COLO668 (cell line): ENCODE measurements around the gene TANC1.

Source experiments
- DNase-seq: peaks from one replicate; lab custom pipeline; 2025; ENCODE audit not compliant: unreplicated experiment; lab: John Stamatoyannopoulos, UW

TANC1 gene

DNA sequence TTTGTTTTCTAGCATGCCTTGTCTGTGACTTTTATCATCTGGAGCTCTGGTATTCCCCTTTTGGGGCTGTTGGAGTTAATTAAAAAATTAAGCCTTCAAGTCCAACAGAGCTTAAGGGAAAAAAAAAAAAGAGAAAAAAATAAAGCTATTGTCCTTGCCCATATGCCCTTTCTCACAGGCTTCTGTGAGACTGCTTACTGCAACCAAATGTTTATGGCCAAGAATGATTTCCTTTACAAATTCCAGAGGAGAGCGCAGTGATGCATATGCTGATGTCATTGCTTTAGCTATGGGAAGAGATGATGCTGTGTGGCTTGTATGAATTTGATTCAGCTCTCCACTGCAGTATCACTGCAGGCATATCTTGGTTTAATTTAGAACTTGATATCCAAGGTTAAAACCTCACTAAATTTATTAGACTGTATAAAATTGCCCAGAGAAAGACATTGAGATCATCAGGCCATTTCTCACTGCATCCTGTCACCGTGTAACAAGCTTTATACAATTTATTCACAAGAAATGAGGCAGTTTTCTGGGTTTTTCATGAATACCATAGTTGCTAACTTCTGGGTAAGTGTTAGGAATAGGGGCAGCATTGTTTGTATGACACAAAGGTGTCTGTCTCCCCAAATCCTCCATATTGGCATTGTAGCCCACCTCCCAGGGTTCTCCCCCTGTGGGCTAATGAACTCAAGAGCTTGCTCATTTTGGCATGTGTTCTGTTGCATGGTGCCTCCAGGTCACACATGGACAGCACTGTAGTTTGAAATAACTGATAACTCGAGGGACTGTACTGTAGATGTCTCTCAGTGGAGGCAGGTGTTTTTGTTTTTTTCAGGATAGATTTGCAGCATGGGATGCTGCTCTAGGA is 85.0 kb downstream of the TANC1 start:
- DNase-seq: no peak

DNA sequence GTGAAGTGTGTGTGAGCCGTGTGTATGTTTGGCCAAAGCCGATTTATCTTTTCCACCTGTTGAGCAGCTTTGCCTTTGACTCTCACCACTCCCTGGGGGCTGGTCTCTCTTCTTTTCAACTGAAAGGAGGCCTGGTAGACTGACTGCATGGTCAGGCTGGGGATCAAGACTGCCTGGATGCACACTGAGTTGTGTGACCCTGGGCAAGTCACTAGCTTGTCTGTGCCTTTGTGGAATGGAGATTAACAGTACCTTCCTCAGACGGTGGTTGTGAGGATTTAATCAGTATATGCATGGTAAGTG is 85.5 kb downstream of the TANC1 start:
- DNase-seq: no peak

DNA sequence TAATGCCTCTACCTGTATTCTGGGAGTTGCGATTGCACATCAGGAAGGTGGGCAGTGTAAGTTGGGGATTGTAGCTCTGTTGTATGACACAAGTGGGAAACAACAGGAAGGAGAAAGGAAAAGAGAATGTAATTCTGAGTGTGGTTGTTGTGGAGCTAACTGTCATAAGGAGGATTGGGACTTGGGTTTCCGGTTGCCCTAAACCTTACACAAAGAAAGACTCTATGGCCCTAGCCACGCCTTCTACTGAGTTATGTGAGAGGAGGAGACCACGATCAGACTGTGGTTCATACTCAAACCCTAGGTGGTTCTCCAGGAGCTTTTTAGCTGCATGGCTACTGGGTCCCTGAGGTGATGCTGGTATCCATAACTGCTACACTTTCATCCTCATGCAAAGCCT is 86.5 kb downstream of the TANC1 start:
- no peak for DNase-seq

DNA sequence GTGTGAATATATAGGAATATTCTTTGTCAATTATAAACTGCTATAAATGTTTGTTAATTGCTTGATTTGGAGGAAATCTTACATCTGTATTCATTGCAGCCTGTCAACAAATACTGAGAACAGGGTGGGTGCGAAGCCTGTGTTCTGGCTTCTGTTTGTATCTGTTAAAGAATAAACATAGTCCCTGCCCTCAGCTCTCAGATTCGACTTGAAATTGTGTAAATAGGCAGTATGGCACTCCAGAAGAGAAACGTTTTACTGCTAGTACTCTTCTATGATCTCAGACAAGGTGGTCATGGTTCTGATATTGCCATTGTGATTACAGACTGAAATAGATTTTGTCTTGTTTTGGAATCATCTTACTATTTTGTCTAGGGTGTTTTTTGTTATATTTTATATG is 92.1 kb downstream of the TANC1 start:
- no peak for DNase-seq

DNA sequence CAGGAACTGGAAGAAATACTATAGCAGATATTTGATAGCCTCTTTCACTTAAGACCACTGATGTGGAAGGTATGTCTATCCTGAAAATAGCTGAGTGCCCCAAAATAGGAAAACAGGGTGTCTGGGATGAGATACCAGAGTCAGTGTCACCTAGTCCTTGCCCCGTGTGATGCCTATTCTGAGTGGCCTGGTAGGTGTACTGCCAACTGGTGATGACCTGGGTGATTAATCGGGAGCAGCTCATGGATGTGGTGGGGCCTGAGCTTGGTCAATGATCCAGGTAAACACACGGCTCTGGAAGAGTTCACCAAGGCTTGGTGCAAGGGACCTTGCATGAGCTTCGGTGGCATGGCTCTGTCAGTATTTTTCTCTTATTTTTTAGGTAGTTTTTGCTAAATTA is 95.2 kb downstream of the TANC1 start:
- DNase-seq: no peak

DNA sequence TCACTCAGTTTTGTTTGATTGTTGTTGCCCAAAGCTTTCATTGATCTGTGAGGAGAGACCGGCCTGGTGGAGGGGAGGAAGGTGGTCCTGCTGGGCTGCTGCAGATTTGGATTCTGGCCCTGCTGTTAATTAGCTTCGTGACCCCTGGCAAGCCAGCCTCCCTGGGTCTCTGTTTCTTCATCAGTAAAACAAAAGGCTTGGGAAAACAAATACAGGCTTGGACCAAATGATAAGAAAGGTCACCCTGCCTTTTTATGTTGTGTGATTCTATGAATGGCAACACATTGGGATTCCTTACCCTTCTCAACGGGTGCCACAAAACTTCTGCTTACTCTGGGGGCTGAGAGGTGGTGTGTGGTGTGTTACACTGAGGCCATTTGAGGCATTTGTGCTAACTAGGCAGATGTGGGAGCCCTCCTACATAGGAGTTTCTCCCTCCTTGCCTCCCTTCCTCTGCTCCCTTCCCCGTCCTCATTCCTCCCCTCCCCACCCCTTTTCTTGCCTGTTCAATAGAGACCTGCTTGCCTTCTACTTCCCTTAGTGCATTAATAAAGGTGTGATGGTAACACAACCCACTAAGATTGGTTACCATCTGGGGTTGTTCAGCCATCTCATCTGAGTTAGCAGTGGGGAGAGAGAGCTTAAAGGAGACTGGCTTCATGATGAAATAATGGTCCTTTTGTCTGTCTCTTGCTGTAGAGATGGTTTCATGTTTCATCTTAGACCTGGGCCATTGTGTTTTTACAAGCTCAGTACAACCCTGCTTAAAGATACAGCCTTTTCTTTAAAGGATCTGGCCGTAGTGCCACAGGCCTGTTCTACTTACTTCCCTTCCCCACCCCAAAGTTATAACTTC is 96.2 kb downstream of the TANC1 start:
- DNase-seq: no peak

DNA sequence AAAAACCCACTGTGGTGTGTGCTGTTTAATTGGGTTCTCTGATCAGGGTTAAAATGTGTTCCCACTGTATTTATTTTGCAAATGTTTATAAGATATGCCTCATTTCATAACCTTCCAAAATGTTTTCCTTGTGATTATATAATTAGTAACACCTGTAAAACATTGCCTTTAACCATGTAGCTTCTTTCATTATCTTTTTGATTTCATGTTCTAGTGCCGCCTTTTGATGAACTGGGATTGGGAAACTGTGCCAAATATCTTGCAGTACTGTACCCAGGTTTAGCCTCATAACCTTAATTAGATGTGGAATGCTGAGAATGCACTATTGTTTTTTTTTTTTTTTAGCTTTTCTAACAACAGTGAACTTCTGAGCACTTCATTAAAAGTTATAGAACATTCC is 96.9 kb downstream of the TANC1 start:
- no peak for DNase-seq

DNA sequence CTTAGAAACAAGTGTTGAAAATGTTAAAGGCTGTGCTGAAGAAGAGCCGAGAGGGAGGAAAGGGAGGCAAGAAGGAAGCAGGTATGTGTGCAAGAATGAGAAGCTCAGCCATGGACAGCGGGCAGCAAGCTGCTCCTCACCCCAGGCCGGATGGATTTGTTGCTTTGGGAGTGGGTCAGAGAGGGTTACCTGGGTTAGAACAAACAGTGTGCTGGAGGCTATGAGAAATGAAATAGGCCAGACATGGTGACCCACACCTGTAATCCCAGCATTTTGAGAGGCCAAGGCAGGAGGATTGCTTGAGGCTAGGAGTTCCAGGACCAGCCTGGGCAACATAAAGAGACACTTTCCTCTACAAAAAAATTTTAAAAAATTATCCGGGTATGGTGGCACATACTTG is 97.5 kb downstream of the TANC1 start:
- no peak for DNase-seq

DNA sequence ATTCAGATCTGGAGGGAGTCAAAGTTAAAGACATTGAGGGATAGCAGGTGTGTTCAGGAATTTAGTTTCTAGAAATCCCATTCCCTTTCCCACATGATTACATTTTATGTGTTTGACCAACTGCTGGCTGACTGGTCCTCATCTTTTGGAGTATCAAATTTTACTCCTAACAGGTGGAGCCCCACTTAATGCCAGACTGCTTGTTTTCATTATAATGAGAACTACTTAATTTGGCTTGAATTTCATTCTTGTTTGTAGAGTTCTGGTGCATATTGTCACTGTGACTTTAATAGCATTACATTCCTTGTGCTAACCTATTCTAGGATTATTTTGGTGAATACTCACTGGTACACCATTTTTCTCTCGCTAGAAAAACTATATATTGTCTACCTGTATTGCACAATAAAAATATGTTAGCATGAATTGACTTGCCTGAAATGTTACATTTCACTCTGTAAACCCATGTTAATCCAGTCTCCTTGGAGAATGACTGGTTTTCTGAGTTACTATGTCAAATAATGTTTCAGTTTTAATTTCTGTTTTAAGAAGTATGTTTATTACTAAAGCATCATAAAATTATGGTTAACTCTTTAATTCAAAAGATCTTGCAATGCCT is 98.2 kb downstream of the TANC1 start:
- no peak for DNase-seq

DNA sequence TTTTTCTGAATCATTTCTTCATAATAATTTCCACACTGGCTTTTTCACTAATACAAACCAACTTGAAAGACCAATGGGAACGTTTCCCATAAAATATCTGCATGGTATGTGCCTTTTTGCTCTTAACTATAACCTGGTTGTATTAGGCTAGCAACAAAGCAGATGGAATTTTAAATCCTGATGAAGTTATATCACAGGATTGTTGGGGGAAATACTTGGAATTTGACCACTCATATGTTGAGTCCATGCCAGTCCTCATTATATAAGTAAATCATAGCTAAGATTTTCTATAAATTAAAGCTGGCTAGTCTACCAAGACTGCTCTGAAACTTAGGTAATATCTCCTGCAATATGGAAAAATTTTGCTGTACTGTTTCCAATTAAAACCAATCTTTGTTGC is 99.5 kb downstream of the TANC1 start:
- DNase-seq: no peak

DNA sequence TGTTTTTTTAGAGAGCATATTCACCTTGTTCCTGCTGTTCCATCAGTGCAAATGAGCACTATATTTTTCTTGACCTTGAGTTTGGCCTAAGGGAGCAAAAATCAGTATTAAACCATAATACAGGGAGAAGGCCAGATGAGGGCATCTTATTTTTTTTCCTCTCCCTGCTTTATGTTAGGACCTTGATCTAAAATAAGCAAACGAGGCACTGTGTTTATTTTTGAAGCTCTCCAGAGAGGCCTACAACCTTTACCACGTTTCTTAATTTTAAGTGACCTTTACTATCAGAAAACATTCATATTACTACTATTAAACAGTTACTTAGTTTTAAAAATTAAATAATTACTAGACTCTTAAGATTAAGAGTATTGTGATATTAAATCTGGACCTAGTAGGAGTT is 100.8 kb downstream of the TANC1 start:
- no peak for DNase-seq

DNA sequence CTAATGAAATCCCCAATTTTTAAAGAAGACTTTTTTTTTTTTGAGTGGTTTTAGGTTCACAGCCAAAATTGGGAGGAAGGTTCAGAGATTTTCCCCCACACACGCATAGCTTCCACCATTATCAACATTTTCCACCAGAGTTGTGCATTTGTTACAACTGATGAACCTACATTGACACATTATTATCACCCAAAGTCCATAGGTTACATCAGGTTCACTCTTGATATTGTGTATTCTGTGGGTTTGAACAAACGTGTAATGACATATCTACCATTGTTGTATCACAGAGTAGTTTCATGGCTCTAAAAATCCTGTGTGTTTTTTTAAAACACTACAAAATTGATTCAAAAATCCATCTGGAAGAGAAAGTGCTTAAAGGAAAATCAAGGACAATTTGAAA is 101.8 kb downstream of the TANC1 start:
- no peak for DNase-seq

DNA sequence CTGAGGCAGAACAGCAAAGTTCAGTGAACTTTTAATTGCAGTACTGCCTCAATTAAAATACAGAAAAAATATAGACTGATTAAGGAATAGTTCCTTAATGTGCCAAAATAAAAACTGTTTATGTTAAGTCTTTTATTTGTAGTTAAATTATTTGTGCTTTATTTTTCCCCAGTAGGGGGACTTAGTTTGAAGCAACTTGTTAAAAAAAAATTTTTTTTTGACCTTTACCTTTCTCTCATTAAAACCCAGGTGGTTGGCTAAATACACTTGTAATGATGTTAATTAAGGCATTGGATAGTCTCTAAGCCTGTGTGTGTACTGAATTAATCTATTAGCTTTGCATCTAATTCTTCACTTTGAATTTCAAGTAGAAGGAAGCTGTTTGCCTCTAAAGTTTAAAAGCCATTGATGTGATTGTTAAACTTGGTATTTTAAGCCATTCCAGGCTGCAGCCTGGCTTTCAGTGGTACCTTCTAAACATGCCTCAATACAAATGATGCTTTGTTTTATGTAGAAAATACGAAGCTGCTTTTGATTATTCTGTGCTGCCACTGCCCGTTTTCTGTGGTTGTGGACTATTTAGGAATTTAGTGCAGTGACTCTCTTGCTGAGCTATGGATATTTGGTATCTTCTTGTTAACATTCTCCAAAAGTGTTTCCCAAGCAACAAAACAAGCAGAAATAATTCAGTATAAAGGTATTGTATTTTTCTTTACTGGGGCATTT is 102.9 kb downstream of the TANC1 start:
- DNase-seq: no peak

DNA sequence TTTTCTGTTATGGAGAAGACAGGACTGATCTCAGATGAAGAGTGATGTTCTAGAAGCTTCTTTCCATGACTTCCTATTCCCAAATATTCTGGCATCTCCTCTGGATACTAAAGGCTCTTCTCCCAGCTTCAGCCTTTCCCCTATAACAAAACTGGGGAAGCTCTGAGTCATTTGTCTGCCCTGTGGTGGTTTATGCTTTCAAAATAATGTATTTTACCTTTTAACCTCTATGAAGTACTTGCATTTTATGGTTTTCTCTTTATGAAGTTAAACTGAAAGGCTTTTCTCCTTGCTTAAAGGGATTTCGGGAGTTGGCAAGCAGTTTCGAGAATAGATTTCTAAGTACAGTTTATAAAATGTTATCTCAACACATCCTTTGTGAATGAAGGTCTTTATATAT is 104.4 kb downstream of the TANC1 start:
- no peak for DNase-seq

DNA sequence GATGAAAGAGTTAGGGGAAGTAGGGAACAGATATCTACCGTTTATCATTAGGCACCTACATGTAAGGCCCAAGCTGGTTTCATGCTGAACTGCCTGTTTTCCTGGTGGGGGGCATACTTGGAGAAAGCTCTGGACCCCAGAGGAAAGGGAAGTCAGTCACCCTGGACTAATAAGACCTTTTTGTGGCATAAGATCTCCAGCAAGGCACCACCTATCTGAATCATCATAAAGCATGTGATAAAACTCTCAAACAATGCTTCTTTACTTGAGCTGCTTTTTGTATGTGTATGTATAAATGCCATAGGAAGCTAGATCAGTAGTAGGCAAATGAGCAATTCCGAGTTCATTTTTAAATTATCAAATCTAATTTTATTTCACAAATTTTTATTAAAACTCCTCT is 104.8 kb downstream of the TANC1 start:
- no peak for DNase-seq

DNA sequence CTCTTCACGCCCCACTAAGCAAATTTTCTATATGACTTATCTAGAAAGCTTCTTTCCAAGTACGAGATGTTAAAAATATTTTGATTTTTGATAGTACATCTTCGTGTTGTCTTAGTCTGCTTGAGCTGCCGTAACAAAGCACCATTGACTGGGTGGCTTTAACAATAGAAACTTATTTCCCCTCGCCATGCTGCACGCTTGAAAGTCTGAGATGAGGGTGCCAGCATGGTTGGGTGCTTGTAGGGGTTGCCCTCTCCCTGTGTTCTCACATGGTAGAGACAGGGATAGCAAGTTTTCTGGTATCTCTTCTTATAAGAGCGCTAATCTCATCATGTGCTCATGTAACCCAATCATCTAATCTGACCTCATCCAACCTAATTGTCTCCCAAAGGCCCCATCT is 106.2 kb downstream of the TANC1 start:
- DNase-seq: no peak

DNA sequence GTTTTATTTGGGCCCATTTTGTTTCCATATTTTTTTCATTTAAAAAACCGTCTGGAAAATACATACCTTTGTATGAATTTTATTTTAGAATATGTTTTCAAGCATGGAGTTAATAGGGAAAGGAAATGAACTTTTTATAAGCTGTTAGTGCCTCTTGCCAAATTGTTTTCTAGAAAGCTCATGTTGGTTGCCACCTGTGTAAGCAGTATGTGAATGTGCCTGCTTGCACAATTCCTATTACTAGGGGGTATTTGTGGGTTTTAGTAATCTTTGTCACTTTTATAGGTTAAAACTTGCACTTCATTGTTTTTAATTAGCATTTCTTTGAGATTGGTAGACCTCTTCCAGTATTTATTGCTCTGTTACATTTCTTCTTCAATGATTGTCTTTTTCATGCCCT is 107.3 kb downstream of the TANC1 start:
- DNase-seq: no peak

DNA sequence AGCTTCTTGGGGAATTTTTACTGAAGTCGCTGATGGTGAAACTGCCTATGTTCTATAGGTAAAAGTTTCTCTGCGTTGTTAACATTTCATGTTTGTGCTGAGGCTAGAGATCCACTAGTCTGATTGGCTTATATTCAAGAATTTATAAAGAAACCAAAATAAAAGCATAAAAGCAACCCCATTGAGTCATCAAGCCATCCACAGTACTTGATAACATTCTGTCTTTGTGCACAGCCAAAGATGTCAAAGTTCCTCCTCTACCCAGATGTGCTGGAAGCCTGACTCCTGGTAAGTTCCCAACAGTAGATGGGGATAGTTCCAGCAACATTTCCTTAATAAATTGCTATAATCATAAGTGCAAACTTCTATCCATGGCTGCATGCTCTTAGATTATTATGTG is 107.8 kb downstream of the TANC1 start:
- DNase-seq: no peak

DNA sequence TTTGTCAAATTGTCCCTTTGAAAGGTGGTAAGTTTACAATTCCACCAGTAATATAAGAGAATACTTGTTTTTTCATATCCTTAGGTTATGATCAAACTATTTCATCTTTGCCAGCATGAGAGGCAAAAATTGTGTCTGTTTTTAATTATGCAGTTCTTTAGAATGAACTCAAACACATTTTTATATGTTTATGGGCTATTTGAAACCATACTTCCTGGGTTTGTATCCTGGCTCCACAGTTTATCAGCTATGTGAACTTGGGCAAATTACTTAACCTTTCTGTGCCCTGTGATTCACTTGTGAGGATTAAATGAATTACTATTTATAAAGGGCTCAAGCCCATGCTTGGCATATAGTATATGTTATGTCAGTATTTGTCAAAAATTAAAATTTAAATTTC is 109.4 kb downstream of the TANC1 start:
- DNase-seq: no peak

DNA sequence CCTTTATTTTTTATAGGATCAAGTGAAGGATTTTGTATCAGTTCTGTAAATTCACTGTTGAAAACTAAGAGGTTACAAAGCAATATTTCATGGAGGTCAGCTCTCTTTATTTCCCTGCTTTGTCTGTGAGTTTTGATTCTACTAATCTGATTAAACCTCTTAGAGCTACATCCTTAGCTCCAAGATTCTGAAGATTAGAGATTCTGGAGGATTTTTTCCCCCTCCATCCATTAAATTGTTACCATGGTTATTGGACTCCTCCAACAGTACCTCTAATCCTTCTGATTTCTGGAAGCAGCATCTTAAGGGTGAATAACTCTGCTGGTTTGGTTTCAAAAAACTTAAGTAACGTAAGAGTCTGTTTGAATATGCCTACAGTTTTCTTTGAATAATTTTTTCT is 110.0 kb downstream of the TANC1 start:
- no peak for DNase-seq

DNA sequence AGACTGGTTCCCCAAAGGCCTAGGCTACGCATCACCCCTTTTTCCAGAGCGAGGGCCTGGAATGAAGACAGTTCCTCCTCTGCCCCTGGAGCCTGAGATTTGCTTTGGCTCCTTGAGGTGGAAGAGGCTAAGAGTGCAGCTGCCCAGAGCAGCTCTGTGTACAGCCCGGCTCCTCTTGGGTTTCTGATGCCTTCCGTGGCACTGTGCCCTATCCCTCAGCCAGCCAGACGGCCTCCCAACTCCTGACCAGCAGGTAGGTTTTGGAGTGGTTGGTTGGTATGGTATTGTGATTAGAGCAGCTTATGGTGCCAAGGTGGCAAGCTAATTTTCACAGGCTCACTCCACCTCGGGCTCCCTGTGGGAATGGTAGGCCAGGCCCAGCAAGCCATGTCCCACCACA is 112.2 kb downstream of the TANC1 start:
- DNase-seq: no peak
